H1 (cell line): ENCODE data around the gene GPD1L. TPM values are rescaled to one million over a fixed set of nuclear protein-coding genes. Genes with fewer than 3 reads are reported as not detected.
A peak's percentile ranks its signal among the peaks of the same experiment; 100 is the strongest.

Experiments
- CTCF ChIA-PET: fragments of 300-600 bp; sonication (Branson Sonifier 250); formaldehyde crosslinking; loops from one replicate; lab custom pipeline; 2021; ENCODE audit not compliant: partially characterized antibody; lab: Charles Lee
- POLR2A ChIA-PET: fragments of 300-600 bp; sonication (Branson Sonifier 250); formaldehyde crosslinking; loops from one replicate; lab custom pipeline; 2021; ENCODE audit warnings: inconsistent platforms; ENCODE audit not compliant: partially characterized antibody; lab: Charles Lee
- DNase-seq, 2 experiments: peaks; one replicate each; pipeline versions ENCODE4 v3.0.0 to v3.0.0-alpha.2; 2010 to 2022; ENCODE audit warnings: low spot score in 2 of 2, low read depth in 1 of 2, mixed read lengths in 1 of 2
- FAIRE-seq: peaks from 2 replicates; lab custom pipeline; 2011; peaks lifted over from hg19 to GRCh38; lab: Jason Lieb, UNC
- H2AFZ ChIP-seq: 2 replicates; pipeline ENCODE4 v1.8.1; 2012; ENCODE audit warnings: low read length, inconsistent platforms
- H2AK5ac ChIP-seq: 2 replicates; pipeline ENCODE4 v1.6.1; 2013; ENCODE audit warnings: low read depth, low read length
- H2BK120ac ChIP-seq: replicated peaks from 2 replicates; pipeline ENCODE3; 2013; ENCODE audit warnings: low read depth, low read length, inconsistent platforms
- H2BK12ac ChIP-seq: 2 replicates; pipeline ENCODE4 v1.6.1; 2013; ENCODE audit warnings: low read depth, low read length
- H2BK15ac ChIP-seq: 2 replicates; pipeline ENCODE4 v1.6.1; 2013; ENCODE audit warnings: low read length
- H2BK20ac ChIP-seq: 2 replicates; pipeline ENCODE4 v1.6.1; 2013; ENCODE audit warnings: low read length
- H2BK5ac ChIP-seq: 2 replicates; pipeline ENCODE4 v1.6.1; 2013; ENCODE audit warnings: low read depth, low read length
- H3K14ac ChIP-seq: 2 replicates; pipeline ENCODE4 v1.6.1; 2013; ENCODE audit warnings: inconsistent platforms; ENCODE audit not compliant: insufficient read length
- H3K18ac ChIP-seq: 2 replicates; pipeline ENCODE4 v1.6.1; 2013; ENCODE audit warnings: low read length; ENCODE audit errors: extremely low read depth
- H3K23ac ChIP-seq: 2 replicates; pipeline ENCODE4 v1.6.1; 2013; ENCODE audit warnings: inconsistent platforms; ENCODE audit not compliant: insufficient read length
- H3K23me2 ChIP-seq: 2 replicates; pipeline ENCODE4 v1.6.1; 2013; ENCODE audit warnings: low read depth, low read length
- H3K27ac ChIP-seq: 2 replicates; pipeline ENCODE4 v1.6.1; 2011; ENCODE audit warnings: low read depth, low read length, inconsistent platforms
- H3K27me3 ChIP-seq, 4 experiments: replicated peaks in 1 of 4; 1 replicate in 1 of 4; 2 replicates in 3 of 4; pipeline versions ENCODE4 v1.6.1 to v1.8.1; 2011 to 2013; ENCODE audit warnings: low read length in 3 of 4, mild to moderate bottlenecking in 3 of 4, inconsistent platforms in 2 of 4, mixed read lengths in 2 of 4, moderate library complexity in 1 of 4; ENCODE audit not compliant: control insufficient read depth in 3 of 4, insufficient read depth in 3 of 4; ENCODE audit errors: extremely low read depth in 1 of 4
- H3K36me3 ChIP-seq, 4 experiments: 2 replicates each; pipeline versions ENCODE4 v1.6.1 to v1.8.1; 2011 to 2013; ENCODE audit warnings: mild to moderate bottlenecking in 4 of 4, low read length in 3 of 4, moderate library complexity in 2 of 4, control low read depth in 1 of 4, inconsistent platforms in 1 of 4; ENCODE audit not compliant: insufficient read depth in 4 of 4, control insufficient read depth in 2 of 4
- H3K4ac ChIP-seq: replicated peaks from 2 replicates; pipeline ENCODE3; 2013; ENCODE audit warnings: low read length, low read depth, mixed read lengths, inconsistent platforms; ENCODE audit not compliant: insufficient read length
- H3K4me1 ChIP-seq, 4 experiments: replicated peaks in 1 of 4; 1 replicate in 1 of 4; 2 replicates in 3 of 4; pipeline versions ENCODE4 v1.6.1 to v1.8.1; 2011 to 2013; ENCODE audit warnings: low read length in 3 of 4, inconsistent platforms in 2 of 4, mixed read lengths in 1 of 4; ENCODE audit not compliant: insufficient read depth in 4 of 4, control insufficient read depth in 3 of 4
- H3K4me2 ChIP-seq, 2 experiments: 2 replicates each; pipeline versions ENCODE4 v1.6.1 to v1.8.1; 2011 to 2013; ENCODE audit warnings: low read depth in 2 of 2, low read length in 2 of 2, control low read depth in 1 of 2, inconsistent platforms in 1 of 2, mild to moderate bottlenecking in 1 of 2; ENCODE audit not compliant: insufficient read depth in 1 of 2
- H3K4me3 ChIP-seq, 4 experiments: fragments of 200-600, 300-600 bp in 1 of 4; sonication (generic), shearing (Covaris generic), sonication (Bioruptor Twin) in 1 of 4; 2 replicates each; pipeline versions ENCODE4 v1.5.1 to v1.8.1; 2011 to 2016; ENCODE audit warnings: low read length in 4 of 4, low read depth in 3 of 4, control low read depth in 2 of 4, inconsistent platforms in 2 of 4, mild to moderate bottlenecking in 2 of 4, mixed read lengths in 1 of 4, moderate library complexity in 1 of 4; ENCODE audit not compliant: insufficient read depth in 2 of 4; ENCODE audit errors: extremely low read depth in 1 of 4
- H3K56ac ChIP-seq: replicated peaks from 2 replicates; pipeline ENCODE3; 2013; ENCODE audit warnings: low read depth, mild to moderate bottlenecking, mixed read lengths, low read length, inconsistent platforms; ENCODE audit not compliant: insufficient read length
- H3K79me1 ChIP-seq: 2 replicates; pipeline ENCODE4 v1.6.1; 2013; ENCODE audit warnings: low read depth, low read length, control low read depth
- H3K79me2 ChIP-seq, 2 experiments: 2 replicates each; pipeline versions ENCODE4 v1.6.1 to v1.8.1; 2012 to 2013; ENCODE audit warnings: low read length in 2 of 2, mild to moderate bottlenecking in 2 of 2, inconsistent platforms in 1 of 2; ENCODE audit not compliant: insufficient read depth in 2 of 2, control insufficient read depth in 1 of 2
- H3K9ac ChIP-seq, 4 experiments: replicated peaks in 1 of 4; 1 replicate in 1 of 4; 2 replicates in 3 of 4; pipeline versions ENCODE4 v1.6.1 to v1.8.1; 2011 to 2013; ENCODE audit warnings: low read depth in 3 of 4, low read length in 3 of 4, control low read depth in 2 of 4, mild to moderate bottlenecking in 2 of 4, moderate library complexity in 2 of 4, inconsistent platforms in 1 of 4; ENCODE audit errors: extremely low read depth in 1 of 4
- H3K9me3 ChIP-seq, 2 experiments: 2 replicates each; pipeline versions ENCODE4 v1.6.1 to v1.8.1; 2012 to 2013; ENCODE audit warnings: mild to moderate bottlenecking in 2 of 2, moderate library complexity in 2 of 2, control low read depth in 1 of 2, inconsistent platforms in 1 of 2, low read depth in 1 of 2, low read length in 1 of 2, mixed read lengths in 1 of 2; ENCODE audit not compliant: insufficient read depth in 2 of 2
- H4K20me1 ChIP-seq, 2 experiments: replicated peaks in 1 of 2; 2 replicates each; pipeline versions ENCODE3 to v1.8.1; 2011 to 2013; ENCODE audit warnings: inconsistent platforms in 2 of 2, low read length in 2 of 2, mild to moderate bottlenecking in 1 of 2; ENCODE audit not compliant: insufficient read depth in 2 of 2, control insufficient read depth in 1 of 2
- H4K5ac ChIP-seq: 2 replicates; pipeline ENCODE4 v1.6.1; 2013; ENCODE audit warnings: low read length, low read depth, mixed read lengths, inconsistent platforms; ENCODE audit not compliant: insufficient read length
- H4K8ac ChIP-seq: 2 replicates; pipeline ENCODE4 v1.8.0; 2013; ENCODE audit warnings: mild to moderate bottlenecking, moderate library complexity, low read length, inconsistent platforms; ENCODE audit not compliant: insufficient read depth; ENCODE audit errors: extremely low read depth
- H4K91ac ChIP-seq: replicated peaks from 2 replicates; pipeline ENCODE3; 2013; ENCODE audit warnings: low read length, mixed read lengths, inconsistent platforms; ENCODE audit not compliant: insufficient read length
- ASH2L ChIP-seq: fragments of 200-600, 300-600 bp; sonication (generic); IDR thresholded peaks from one replicate; pipeline ENCODE4 v1.7.1; 2017; ENCODE audit warnings: low read length
- HDAC6 ChIP-seq: IDR thresholded peaks from one replicate; pipeline ENCODE4 v1.7.1; 2012; ENCODE audit warnings: low read depth, mild to moderate bottlenecking, inconsistent platforms, low read length, moderate library complexity
- KDM5A ChIP-seq: fragments of 200-600 bp; IDR thresholded peaks from 2 replicates; pipeline ENCODE4 v1.7.1; 2012; ENCODE audit warnings: mild to moderate bottlenecking, low read length, inconsistent platforms, mixed read lengths
- RBBP5 ChIP-seq: IDR thresholded peaks from 2 replicates; pipeline ENCODE4 v1.7.1; 2012; ENCODE audit warnings: low read depth, mild to moderate bottlenecking, inconsistent platforms, low read length, moderate library complexity, borderline replicate concordance
- RXRA ChIP-seq: IDR thresholded peaks from 2 replicates; pipeline ENCODE4 v1.6.1; 2011; ENCODE audit warnings: low read depth, mild to moderate bottlenecking, low read length, moderate library complexity; ENCODE audit not compliant: insufficient read depth
- SAP30 ChIP-seq: fragments of 300-600 bp; sonication (generic); IDR thresholded peaks from 2 replicates; pipeline ENCODE4 v1.7.1; 2012; ENCODE audit warnings: low read length, moderate library complexity, mild to moderate bottlenecking, inconsistent platforms; ENCODE audit not compliant: insufficient read depth, insufficient replicate concordance
- SP4 ChIP-seq: IDR thresholded peaks from 2 replicates; pipeline ENCODE4 v1.6.1; 2012; ENCODE audit warnings: low read length, inconsistent platforms
- TEAD4 ChIP-seq: IDR thresholded peaks from 2 replicates; pipeline ENCODE4 v1.6.1; 2012; ENCODE audit warnings: low read depth, low read length, inconsistent platforms, mixed read lengths
- WGBS, 2 experiments: shearing (Covaris generic) in 1 of 2; methylation state at CpG; one replicate each; pipeline versions ENCODE4 v1.1.6 to v1.1.7; 2013 to 2015; ENCODE audit warnings: low lambda C conversion rate in 2 of 2, mixed read lengths in 2 of 2, inconsistent platforms in 1 of 2, low coverage in 1 of 2, missing lambda C conversion rate in 1 of 2; ENCODE audit not compliant: insufficient replicate concordance in 2 of 2, insufficient coverage in 1 of 2, insufficient read length in 1 of 2; ENCODE audit errors: extremely low coverage in 1 of 2, missing lambda C conversion rate in 1 of 2; 5-methylcytosine and 5-hydroxymethylcytosine counted together
- polyA plus RNA-seq, 7 experiments: library from polyadenylated mRNA; depleted of rRNA in 3 of 7; stranded (reverse) in 5 of 7; unstranded in 2 of 7; fragments of >200 nt in 5 of 7; fragments of 200-250 nt in 2 of 7; gene quantifications; 1 replicate in 5 of 7; 2 replicates in 1 of 7; 4 replicates in 1 of 7; pipeline versions ENCODE4 v1.2.1 to v1.2.3, GENCODE V29; 2011 to 2013; ENCODE audit warnings: missing spikeins in 2 of 7, mixed read lengths in 2 of 7
- total RNA-seq: library from RNA; stranded (reverse); fragmentation: NEBNext Ultra II Directional; extraction: Animal tissue kit (Norgen Biotek cat#: 25700); gene quantifications from 2 replicates; pipeline ENCODE4 v1.2.1, GENCODE V29; 2021

GPD1L gene
- total and polyA plus RNA-seq, 2 of the 8 experiments (the other 6 are each of a cell fraction or from before 2014, with no cell fraction given), result 2.4 to 8.4 TPM

DNA sequence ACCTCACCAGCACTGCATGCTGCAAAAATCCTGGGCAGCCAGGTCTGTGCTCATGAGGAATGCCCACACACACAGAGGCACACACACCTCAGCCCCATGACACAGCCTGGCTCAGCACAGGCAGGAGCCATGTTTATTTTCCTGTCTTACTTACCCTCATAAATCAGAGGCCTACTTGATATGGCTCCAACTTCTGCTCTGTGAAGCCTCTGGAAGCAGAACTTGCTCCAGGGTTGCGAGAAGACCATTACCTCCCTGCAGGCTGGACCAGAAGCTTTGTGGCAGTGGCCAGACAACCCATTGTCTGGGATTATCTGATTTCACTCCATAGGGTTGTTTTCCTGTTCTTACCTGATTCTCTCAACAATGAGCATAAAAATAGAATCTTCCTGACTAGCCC lies 88.2 kb downstream of the GPD1L start:
- Histone ChIP-seq H4K20me1 (no peaks in the 10 kb centered on the region), H2AK5ac (no peak overlapping the region), H3K14ac (no peak overlapping the region), H2AFZ (peak overlapping the region; percentile 80; the same call in 1 of the 2 replicates), H3K27ac (no peak overlapping the region), H3K9ac (no peak overlapping the region), H3K4me3 (no peak overlapping the region), H4K8ac (no peak overlapping the region), H3K36me3 (no peaks in the 10 kb centered on the region), H2BK120ac (no peak overlapping the region), H2BK5ac (no peak overlapping the region), H2BK15ac (no peak overlapping the region), H3K4ac (no peak overlapping the region), H3K79me2 (no peaks in the 10 kb centered on the region), H3K56ac (no peak overlapping the region), H3K79me1 (no peaks in the 10 kb centered on the region), H4K91ac (no peak overlapping the region), H3K23ac (no peak overlapping the region), H3K9me3 (no peaks in the 10 kb centered on the region), H4K5ac (no peak overlapping the region), H3K18ac (no peak overlapping the region), H3K27me3 (no peaks in the 10 kb centered on the region), H2BK20ac (0 out of 2 replicates have a peak overlapping the region, but pooled peaks have one; percentile 43), H3K23me2 (no peaks in the 10 kb centered on the region), H2BK12ac (no peak overlapping the region), H3K4me1 (no peaks in the 10 kb centered on the region; a peak in 1 of 7 replicates), H3K4me2 (no peak overlapping the region)
- DNase-seq (no peak), FAIRE-seq (no peak)
- ChIA-PET CTCF (no interaction called here), POLR2A (no interaction called here)
- 93% methylated on average over 1 of the region's 1 CpG; no CpG with 5 or more reads in 1 of the 2 experiments for WGBS, 2 experiments
- no peak for TF ChIP-seq HDAC6
- no peak for TF ChIP-seq ASH2L
- no peak for TF ChIP-seq SP4
- no peak for TF ChIP-seq RXRA
- no peak for TF ChIP-seq SAP30
- no peak for TF ChIP-seq TEAD4
- TF ChIP-seq RBBP5, result no peak
- no peak for TF ChIP-seq KDM5A
